H1 (cell line): ENCODE results near the gene PTPRE. TPM values are rescaled to one million over a fixed set of nuclear protein-coding genes. Genes with fewer than 3 reads are reported as not detected.

Experiments used
- CTCF ChIA-PET: fragments of 300-600 bp; sonication (Branson Sonifier 250); formaldehyde crosslinking; loops from one replicate; lab custom pipeline; 2021; ENCODE audit not compliant: partially characterized antibody; lab: Charles Lee
- POLR2A ChIA-PET: fragments of 300-600 bp; sonication (Branson Sonifier 250); formaldehyde crosslinking; loops from one replicate; lab custom pipeline; 2021; ENCODE audit warnings: inconsistent platforms; ENCODE audit not compliant: partially characterized antibody; lab: Charles Lee
- DNase-seq, 2 experiments: peaks; one replicate each; pipeline versions ENCODE4 v3.0.0 to v3.0.0-alpha.2; 2010 to 2022; ENCODE audit warnings: low spot score in 2 of 2, low read depth in 1 of 2, mixed read lengths in 1 of 2
- FAIRE-seq: peaks from 2 replicates; lab custom pipeline; 2011; peaks lifted over from hg19 to GRCh38; lab: Jason Lieb, UNC
- H2AFZ ChIP-seq: 2 replicates; pipeline ENCODE4 v1.8.1; 2012; ENCODE audit warnings: low read length, inconsistent platforms
- H2AK5ac ChIP-seq: 2 replicates; pipeline ENCODE4 v1.6.1; 2013; ENCODE audit warnings: low read depth, low read length
- H2BK120ac ChIP-seq: replicated peaks from 2 replicates; pipeline ENCODE3; 2013; ENCODE audit warnings: low read depth, low read length, inconsistent platforms
- H2BK12ac ChIP-seq: 2 replicates; pipeline ENCODE4 v1.6.1; 2013; ENCODE audit warnings: low read depth, low read length
- H2BK15ac ChIP-seq: 2 replicates; pipeline ENCODE4 v1.6.1; 2013; ENCODE audit warnings: low read length
- H2BK20ac ChIP-seq: 2 replicates; pipeline ENCODE4 v1.6.1; 2013; ENCODE audit warnings: low read length
- H2BK5ac ChIP-seq: 2 replicates; pipeline ENCODE4 v1.6.1; 2013; ENCODE audit warnings: low read depth, low read length
- H3K14ac ChIP-seq: 2 replicates; pipeline ENCODE4 v1.6.1; 2013; ENCODE audit warnings: inconsistent platforms; ENCODE audit not compliant: insufficient read length
- H3K18ac ChIP-seq: 2 replicates; pipeline ENCODE4 v1.6.1; 2013; ENCODE audit warnings: low read length; ENCODE audit errors: extremely low read depth
- H3K23ac ChIP-seq: 2 replicates; pipeline ENCODE4 v1.6.1; 2013; ENCODE audit warnings: inconsistent platforms; ENCODE audit not compliant: insufficient read length
- H3K23me2 ChIP-seq: 2 replicates; pipeline ENCODE4 v1.6.1; 2013; ENCODE audit warnings: low read depth, low read length
- H3K27ac ChIP-seq: 2 replicates; pipeline ENCODE4 v1.6.1; 2011; ENCODE audit warnings: low read depth, low read length, inconsistent platforms
- H3K27me3 ChIP-seq, 4 experiments: replicated peaks in 1 of 4; 1 replicate in 1 of 4; 2 replicates in 3 of 4; pipeline versions ENCODE4 v1.6.1 to v1.8.1; 2011 to 2013; ENCODE audit warnings: low read length in 3 of 4, mild to moderate bottlenecking in 3 of 4, inconsistent platforms in 2 of 4, mixed read lengths in 2 of 4, moderate library complexity in 1 of 4; ENCODE audit not compliant: control insufficient read depth in 3 of 4, insufficient read depth in 3 of 4; ENCODE audit errors: extremely low read depth in 1 of 4
- H3K36me3 ChIP-seq, 4 experiments: 2 replicates each; pipeline versions ENCODE4 v1.6.1 to v1.8.1; 2011 to 2013; ENCODE audit warnings: mild to moderate bottlenecking in 4 of 4, low read length in 3 of 4, moderate library complexity in 2 of 4, control low read depth in 1 of 4, inconsistent platforms in 1 of 4; ENCODE audit not compliant: insufficient read depth in 4 of 4, control insufficient read depth in 2 of 4
- H3K4ac ChIP-seq: replicated peaks from 2 replicates; pipeline ENCODE3; 2013; ENCODE audit warnings: low read length, low read depth, mixed read lengths, inconsistent platforms; ENCODE audit not compliant: insufficient read length
- H3K4me1 ChIP-seq, 4 experiments: replicated peaks in 1 of 4; 1 replicate in 1 of 4; 2 replicates in 3 of 4; pipeline versions ENCODE4 v1.6.1 to v1.8.1; 2011 to 2013; ENCODE audit warnings: low read length in 3 of 4, inconsistent platforms in 2 of 4, mixed read lengths in 1 of 4; ENCODE audit not compliant: insufficient read depth in 4 of 4, control insufficient read depth in 3 of 4
- H3K4me2 ChIP-seq, 2 experiments: 2 replicates each; pipeline versions ENCODE4 v1.6.1 to v1.8.1; 2011 to 2013; ENCODE audit warnings: low read depth in 2 of 2, low read length in 2 of 2, control low read depth in 1 of 2, inconsistent platforms in 1 of 2, mild to moderate bottlenecking in 1 of 2; ENCODE audit not compliant: insufficient read depth in 1 of 2
- H3K4me3 ChIP-seq, 4 experiments: fragments of 200-600, 300-600 bp in 1 of 4; sonication (generic), shearing (Covaris generic), sonication (Bioruptor Twin) in 1 of 4; 2 replicates each; pipeline versions ENCODE4 v1.5.1 to v1.8.1; 2011 to 2016; ENCODE audit warnings: low read length in 4 of 4, low read depth in 3 of 4, control low read depth in 2 of 4, inconsistent platforms in 2 of 4, mild to moderate bottlenecking in 2 of 4, mixed read lengths in 1 of 4, moderate library complexity in 1 of 4; ENCODE audit not compliant: insufficient read depth in 2 of 4; ENCODE audit errors: extremely low read depth in 1 of 4
- H3K56ac ChIP-seq: replicated peaks from 2 replicates; pipeline ENCODE3; 2013; ENCODE audit warnings: low read depth, mild to moderate bottlenecking, mixed read lengths, low read length, inconsistent platforms; ENCODE audit not compliant: insufficient read length
- H3K79me1 ChIP-seq: 2 replicates; pipeline ENCODE4 v1.6.1; 2013; ENCODE audit warnings: low read depth, low read length, control low read depth
- H3K79me2 ChIP-seq, 2 experiments: 2 replicates each; pipeline versions ENCODE4 v1.6.1 to v1.8.1; 2012 to 2013; ENCODE audit warnings: low read length in 2 of 2, mild to moderate bottlenecking in 2 of 2, inconsistent platforms in 1 of 2; ENCODE audit not compliant: insufficient read depth in 2 of 2, control insufficient read depth in 1 of 2
- H3K9ac ChIP-seq, 4 experiments: replicated peaks in 1 of 4; 1 replicate in 1 of 4; 2 replicates in 3 of 4; pipeline versions ENCODE4 v1.6.1 to v1.8.1; 2011 to 2013; ENCODE audit warnings: low read depth in 3 of 4, low read length in 3 of 4, control low read depth in 2 of 4, mild to moderate bottlenecking in 2 of 4, moderate library complexity in 2 of 4, inconsistent platforms in 1 of 4; ENCODE audit errors: extremely low read depth in 1 of 4
- H3K9me3 ChIP-seq, 2 experiments: 2 replicates each; pipeline versions ENCODE4 v1.6.1 to v1.8.1; 2012 to 2013; ENCODE audit warnings: mild to moderate bottlenecking in 2 of 2, moderate library complexity in 2 of 2, control low read depth in 1 of 2, inconsistent platforms in 1 of 2, low read depth in 1 of 2, low read length in 1 of 2, mixed read lengths in 1 of 2; ENCODE audit not compliant: insufficient read depth in 2 of 2
- H4K20me1 ChIP-seq, 2 experiments: replicated peaks in 1 of 2; 2 replicates each; pipeline versions ENCODE3 to v1.8.1; 2011 to 2013; ENCODE audit warnings: inconsistent platforms in 2 of 2, low read length in 2 of 2, mild to moderate bottlenecking in 1 of 2; ENCODE audit not compliant: insufficient read depth in 2 of 2, control insufficient read depth in 1 of 2
- H4K5ac ChIP-seq: 2 replicates; pipeline ENCODE4 v1.6.1; 2013; ENCODE audit warnings: low read length, low read depth, mixed read lengths, inconsistent platforms; ENCODE audit not compliant: insufficient read length
- H4K8ac ChIP-seq: 2 replicates; pipeline ENCODE4 v1.8.0; 2013; ENCODE audit warnings: mild to moderate bottlenecking, moderate library complexity, low read length, inconsistent platforms; ENCODE audit not compliant: insufficient read depth; ENCODE audit errors: extremely low read depth
- H4K91ac ChIP-seq: replicated peaks from 2 replicates; pipeline ENCODE3; 2013; ENCODE audit warnings: low read length, mixed read lengths, inconsistent platforms; ENCODE audit not compliant: insufficient read length
- EP300 ChIP-seq, 2 experiments: IDR thresholded peaks; 1 replicate in 1 of 2; 2 replicates in 1 of 2; pipeline ENCODE4 v1.6.1; 2011 to 2012; ENCODE audit warnings: low read depth in 2 of 2, low read length in 2 of 2, mild to moderate bottlenecking in 2 of 2, borderline replicate concordance in 1 of 2, inconsistent platforms in 1 of 2, moderate library complexity in 1 of 2
- POLR2A ChIP-seq, 2 experiments: IDR thresholded peaks; 1 replicate in 1 of 2; 2 replicates in 1 of 2; pipeline ENCODE4 v1.6.1; 2011; ENCODE audit warnings: low read depth in 2 of 2, low read length in 2 of 2, mild to moderate bottlenecking in 2 of 2; ENCODE audit errors: control extremely low read depth in 1 of 2
- RAD21 ChIP-seq, 2 experiments: IDR thresholded peaks in 1 of 2; conservative IDR thresholded peaks in 1 of 2; 2 replicates each; pipeline ENCODE4 v1.6.1; 2011; ENCODE audit warnings: low read depth in 2 of 2, low read length in 2 of 2, improper control_type of control experiment in 1 of 2, inconsistent platforms in 1 of 2, mild to moderate bottlenecking in 1 of 2, moderate library complexity in 1 of 2
- SP4 ChIP-seq: IDR thresholded peaks from 2 replicates; pipeline ENCODE4 v1.6.1; 2012; ENCODE audit warnings: low read length, inconsistent platforms
- TAF7 ChIP-seq: optimal IDR thresholded peaks from 2 replicates; pipeline ENCODE3; 2011; ENCODE audit warnings: low read depth, mild to moderate bottlenecking, inconsistent platforms, low read length, moderate library complexity, borderline replicate concordance
- USF2 ChIP-seq: IDR thresholded peaks from 2 replicates; pipeline ENCODE4 v1.6.1; 2011; ENCODE audit warnings: low read length, improper control_type of control experiment
- WGBS, 2 experiments: shearing (Covaris generic) in 1 of 2; methylation state at CpG; one replicate each; pipeline versions ENCODE4 v1.1.6 to v1.1.7; 2013 to 2015; ENCODE audit warnings: low lambda C conversion rate in 2 of 2, mixed read lengths in 2 of 2, inconsistent platforms in 1 of 2, low coverage in 1 of 2, missing lambda C conversion rate in 1 of 2; ENCODE audit not compliant: insufficient replicate concordance in 2 of 2, insufficient coverage in 1 of 2, insufficient read length in 1 of 2; ENCODE audit errors: extremely low coverage in 1 of 2, missing lambda C conversion rate in 1 of 2; 5-methylcytosine and 5-hydroxymethylcytosine counted together
- polyA plus RNA-seq, 7 experiments: library from polyadenylated mRNA; depleted of rRNA in 3 of 7; stranded (reverse) in 5 of 7; unstranded in 2 of 7; fragments of >200 nt in 5 of 7; fragments of 200-250 nt in 2 of 7; gene quantifications; 1 replicate in 5 of 7; 2 replicates in 1 of 7; 4 replicates in 1 of 7; pipeline versions ENCODE4 v1.2.1 to v1.2.3, GENCODE V29; 2011 to 2013; ENCODE audit warnings: missing spikeins in 2 of 7, mixed read lengths in 2 of 7
- total RNA-seq: library from RNA; stranded (reverse); fragmentation: NEBNext Ultra II Directional; extraction: Animal tissue kit (Norgen Biotek cat#: 25700); gene quantifications from 2 replicates; pipeline ENCODE4 v1.2.1, GENCODE V29; 2021
- TF ChIP-seq, protein P1 (sequence below): IDR thresholded peaks from 2 replicates; pipeline ENCODE4 v1.6.1; 2012; ENCODE audit warnings: low read length, inconsistent platforms

PTPRE gene
- total and polyA plus RNA-seq, 2 of the 8 experiments (the other 6 are each of a cell fraction or from before 2014, with no cell fraction given), result 0.33 to 0.54 TPM

DNA sequence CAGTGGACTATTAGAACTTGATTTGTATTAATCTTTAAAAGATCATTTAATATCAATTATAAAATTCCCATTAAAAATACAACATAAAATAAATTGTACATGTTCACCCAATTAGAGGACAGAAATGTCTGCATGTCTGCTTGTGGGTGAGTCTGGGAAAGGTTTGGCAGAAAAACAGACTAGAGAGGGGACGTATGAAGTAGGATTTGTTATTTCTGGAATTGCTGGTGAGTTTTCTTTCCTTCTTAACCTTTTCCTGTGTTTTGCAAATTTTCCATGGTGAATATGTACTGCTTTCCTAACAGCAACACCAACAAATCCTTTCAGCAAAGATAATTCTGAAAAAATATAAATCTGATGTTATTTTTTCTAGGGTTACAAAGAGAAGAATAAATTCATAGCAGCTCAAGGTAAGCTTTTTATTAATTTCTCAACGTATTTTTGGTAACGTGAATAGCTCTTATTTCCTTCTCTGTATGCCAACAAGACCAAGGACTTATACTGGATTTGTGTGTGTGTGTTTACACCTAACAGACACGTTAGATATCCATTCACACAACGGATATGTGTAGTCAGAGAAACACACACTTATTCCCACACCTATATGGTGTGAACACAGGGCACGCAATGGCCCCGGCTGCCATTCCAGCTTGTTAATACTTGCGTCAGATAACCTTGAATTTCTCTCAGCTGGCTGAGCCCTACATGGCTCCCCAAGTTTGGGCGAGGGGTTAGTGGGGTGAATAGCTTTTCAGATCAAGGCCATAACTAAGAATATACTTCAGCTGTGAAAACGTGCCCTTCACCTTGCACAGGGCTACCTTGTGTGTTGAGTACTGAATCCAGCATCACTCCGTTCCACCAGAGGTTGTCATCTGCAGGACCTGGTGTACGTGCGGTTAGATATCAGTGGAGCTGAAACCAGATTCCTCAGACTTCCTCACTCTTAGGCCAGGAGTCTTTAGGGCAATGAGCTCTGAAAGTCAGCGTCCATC lies 154.7 kb downstream of the PTPRE start:
- DNase-seq, result no peak
- no peak overlapping the region for H2BK15ac ChIP-seq
- H3K9ac ChIP-seq, result no peak overlapping the region
- H3K36me3 ChIP-seq, result no peaks in the 10 kb centered on the region
- H3K23me2 ChIP-seq, result peaks cover 6% of the 10 kb centered on the region; the same call in 1 of the 2 replicates
- H4K5ac ChIP-seq, result no peak overlapping the region
- no peak for FAIRE-seq
- H2BK5ac ChIP-seq, result no peak overlapping the region
- H3K79me1 ChIP-seq, result no peaks in the 10 kb centered on the region
- H3K4me2 ChIP-seq, result 0 out of 4 replicates have a peak overlapping the region, but pooled peaks of 1 of the 2 experiments have one; percentile 16
- H3K56ac ChIP-seq, result no peak overlapping the region
- no peak overlapping the region; the same call in 1 of the 2 replicates for H2BK20ac ChIP-seq
- no peaks in the 10 kb centered on the region for H3K27me3 ChIP-seq
- peaks cover 9 to 21% (median 15%) of the 10 kb centered on the region in 4 experiments for H3K4me1 ChIP-seq
- no peak overlapping the region for H3K14ac ChIP-seq
- H3K4me3 ChIP-seq, result no peak overlapping the region
- H3K18ac ChIP-seq, result no peak overlapping the region
- H3K9me3 ChIP-seq, result no peaks in the 10 kb centered on the region
- H3K27ac ChIP-seq, result no peak overlapping the region
- ChIA-PET POLR2A (no interaction called here), CTCF (interaction anchor here (0.8 to 3.4 kb wide), 14 partner anchors 7 to 1706 kb away, joined by 3 to 26 read pairs (median 4); no protein-coding TSS in a partner anchor)
- H4K20me1 ChIP-seq, result peaks cover 0 to 5% of the 10 kb centered on the region in 2 experiments
- H4K91ac ChIP-seq, result no peak overlapping the region
- TF ChIP-seq POLR2A (IDR thresholded peaks at IDR 0.05; ENCODE audit: control extremely low read depth in 1 of 2, low read depth in 2 of 2, low read length in 2 of 2), result no peak
- TF ChIP-seq, protein P1, sequence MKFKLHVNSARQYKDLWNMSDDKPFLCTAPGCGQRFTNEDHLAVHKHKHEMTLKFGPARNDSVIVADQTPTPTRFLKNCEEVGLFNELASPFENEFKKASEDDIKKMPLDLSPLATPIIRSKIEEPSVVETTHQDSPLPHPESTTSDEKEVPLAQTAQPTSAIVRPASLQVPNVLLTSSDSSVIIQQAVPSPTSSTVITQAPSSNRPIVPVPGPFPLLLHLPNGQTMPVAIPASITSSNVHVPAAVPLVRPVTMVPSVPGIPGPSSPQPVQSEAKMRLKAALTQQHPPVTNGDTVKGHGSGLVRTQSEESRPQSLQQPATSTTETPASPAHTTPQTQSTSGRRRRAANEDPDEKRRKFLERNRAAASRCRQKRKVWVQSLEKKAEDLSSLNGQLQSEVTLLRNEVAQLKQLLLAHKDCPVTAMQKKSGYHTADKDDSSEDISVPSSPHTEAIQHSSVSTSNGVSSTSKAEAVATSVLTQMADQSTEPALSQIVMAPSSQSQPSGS, result no peak
- no peak for TF ChIP-seq SP4
- no peak for TF ChIP-seq EP300 (IDR thresholded peaks at IDR 0.05; ENCODE audit: borderline replicate concordance in 1 of 2, low read depth in 2 of 2, low read length in 2 of 2)
- no peak for TF ChIP-seq TAF7
- no peak for TF ChIP-seq RAD21 (IDR thresholded peaks at IDR 0.05 in 1 of 2, conservative IDR thresholded peaks at IDR 0.05 in 1 of 2; ENCODE audit: low read depth in 2 of 2, low read length in 2 of 2)
- no peak for TF ChIP-seq USF2
- H2BK120ac ChIP-seq, result no peak overlapping the region
- H3K23ac ChIP-seq, result no peak overlapping the region
- H2AK5ac ChIP-seq, result 0 out of 2 replicates have a peak overlapping the region, but pooled peaks have one; percentile 12
- H2BK12ac ChIP-seq, result peak overlapping the region; percentile 69; the same call in 1 of the 2 replicates
- H3K4ac ChIP-seq, result no peak overlapping the region
- 83% methylated on average over 14 of the region's 14 CpGs; no CpG with 5 or more reads in 1 of the 2 experiments for WGBS, 2 experiments
- H3K79me2 ChIP-seq, result no peaks in the 10 kb centered on the region
- no peak overlapping the region for H4K8ac ChIP-seq
- 0 out of 2 replicates have a peak overlapping the region, but pooled peaks have one; percentile 42 for H2AFZ ChIP-seq
